ENCODE measurements around the gene IGFBP7. TPM values are rescaled to one million over a fixed set of nuclear protein-coding genes. Genes with fewer than 3 reads are reported as not detected.

Gene IGFBP7
- total and polyA plus RNA-seq, 2 of the 8 experiments (the other 6 are each of a cell fraction or from before 2014, with no cell fraction given): 0.17 to 0.48 TPM

- H3K4me3 ChIP-seq (ENCODE audit: extremely low read depth in 1 of 4, insufficient read depth in 2 of 4, low read depth in 3 of 4, low read length in 4 of 4): no peak overlapping the region
- no peak overlapping the region for H3K56ac ChIP-seq (replicated peaks; ENCODE audit: insufficient read length, low read depth, low read length)
- H3K4me1 ChIP-seq (replicated peaks in 1 of 4; ENCODE audit: control insufficient read depth in 3 of 4, insufficient read depth in 4 of 4, low read length in 3 of 4): peaks cover 0 to 4% (median under 1%) of the 10 kb centered on the region in 4 experiments; a peak in 2 of 7 replicates
- H3K4ac ChIP-seq (replicated peaks; ENCODE audit: insufficient read length, low read depth, low read length): no peak overlapping the region
- H3K23me2 ChIP-seq (ENCODE audit: low read depth, low read length): no peaks in the 10 kb centered on the region
- POLR2A ChIA-PET (ENCODE audit: partially characterized antibody): no interaction called here
- H3K79me2 ChIP-seq (ENCODE audit: control insufficient read depth in 1 of 2, insufficient read depth in 2 of 2, low read length in 2 of 2): no peaks in the 10 kb centered on the region
- no peak overlapping the region for H3K14ac ChIP-seq (ENCODE audit: insufficient read length)
- H3K27me3 ChIP-seq (replicated peaks in 1 of 4; ENCODE audit: control insufficient read depth in 3 of 4, extremely low read depth in 1 of 4, insufficient read depth in 3 of 4, low read length in 3 of 4): peaks cover 0 to 5% (median 3%) of the 10 kb centered on the region in 4 experiments; a peak in 1 of 7 replicates
- H2BK5ac ChIP-seq (ENCODE audit: low read depth, low read length): no peak overlapping the region
- WGBS, 2 experiments (ENCODE audit: extremely low coverage in 1 of 2, insufficient coverage in 1 of 2, insufficient read length in 1 of 2, insufficient replicate concordance in 2 of 2, low coverage in 1 of 2, low lambda C conversion rate in 2 of 2, missing lambda C conversion rate in 1 of 2): 83% methylated on average over 1 of the region's 1 CpG; no CpG with 5 or more reads in 1 of the 2 experiments
- no peaks in the 10 kb centered on the region for H3K9me3 ChIP-seq (ENCODE audit: insufficient read depth in 2 of 2, low read depth in 1 of 2, low read length in 1 of 2)
- no peaks in the 10 kb centered on the region for H4K20me1 ChIP-seq (replicated peaks in 1 of 2; ENCODE audit: control insufficient read depth in 1 of 2, insufficient read depth in 2 of 2, low read length in 2 of 2)
- FAIRE-seq: no peak
- H2BK15ac ChIP-seq (ENCODE audit: low read length): no peak overlapping the region
- H3K18ac ChIP-seq (ENCODE audit: extremely low read depth, low read length): no peak overlapping the region
- CTCF ChIA-PET (ENCODE audit: partially characterized antibody): interaction anchor here (1.0 to 2.4 kb wide), 3 partner anchors 12 to 111 kb away, joined by 4 to 9 read pairs (median 6); no protein-coding TSS in a partner anchor
- H3K23ac ChIP-seq (ENCODE audit: insufficient read length): no peak overlapping the region
- H4K8ac ChIP-seq (ENCODE audit: extremely low read depth, insufficient read depth, low read length): no peak overlapping the region
- no peak overlapping the region for H2BK12ac ChIP-seq (ENCODE audit: low read depth, low read length)
- no peak for DNase-seq (ENCODE audit: low read depth in 1 of 2, low spot score in 2 of 2)
- no peak overlapping the region for H2BK20ac ChIP-seq (ENCODE audit: low read length)
- H2AK5ac ChIP-seq (ENCODE audit: low read depth, low read length): no peak overlapping the region
- H4K5ac ChIP-seq (ENCODE audit: insufficient read length, low read depth, low read length): no peak overlapping the region
- H2AFZ ChIP-seq (ENCODE audit: low read length): no peak overlapping the region
- H3K9ac ChIP-seq (replicated peaks in 1 of 4; ENCODE audit: extremely low read depth in 1 of 4, low read depth in 3 of 4, low read length in 3 of 4): no peak overlapping the region
- H2BK120ac ChIP-seq (replicated peaks; ENCODE audit: low read depth, low read length): no peak overlapping the region
- H3K36me3 ChIP-seq (ENCODE audit: control insufficient read depth in 2 of 4, insufficient read depth in 4 of 4, low read length in 3 of 4): no peaks in the 10 kb centered on the region; a peak in 1 of 8 replicates
- no peak overlapping the region for H3K27ac ChIP-seq (ENCODE audit: low read depth, low read length)
- TF ChIP-seq MAX (IDR thresholded peaks at IDR 0.05) (no peak), RNF2 (IDR thresholded peaks at IDR 0.05; ENCODE audit: borderline replicate concordance, low read depth, low read length, missing control alignments, poor library complexity, severe bottlenecking) (no peak), BRCA1 (IDR thresholded peaks at IDR 0.05; ENCODE audit: low read depth, low read length) (no peak)
- H3K4me2 ChIP-seq (ENCODE audit: insufficient read depth in 1 of 2, low read depth in 2 of 2, low read length in 2 of 2): no peak overlapping the region
- no peaks in the 10 kb centered on the region for H3K79me1 ChIP-seq (ENCODE audit: low read depth, low read length)
- no peak overlapping the region for H4K91ac ChIP-seq (replicated peaks; ENCODE audit: insufficient read length, low read length)
Measured at GRCh38 chr4:57148831-57149505, 38.8 kb upstream of the IGFBP7 start.
